Fibroblast of the aortic adventitia (primary cell): ENCODE data around the gene TRMT1. TPM values are rescaled to one million over a fixed set of nuclear protein-coding genes. Genes with fewer than 3 reads are reported as not detected.

Source experiments
- DNase-seq: peaks from one replicate; pipeline ENCODE4 v3.0.0-alpha.2; 2010; ENCODE audit warnings: low read depth
- H3K4me3 ChIP-seq: 2 replicates; pipeline ENCODE4 v1.5.1; 2011; ENCODE audit warnings: low read depth, mild to moderate bottlenecking, control low read depth, low read length, moderate library complexity
- total RNA-seq: library from RNA; depleted of rRNA; stranded (reverse); fragments of >200 nt; gene quantifications from 2 replicates; pipeline ENCODE4 v1.2.3, GENCODE V29; 2012; ENCODE audit warnings: low replicate concordance
- TF ChIP-seq, protein P1 (sequence below): IDR thresholded peaks from 2 replicates; pipeline ENCODE4 v1.5.1; 2011; ENCODE audit warnings: mild to moderate bottlenecking, low read length, control low read depth, inconsistent platforms; ENCODE audit not compliant: insufficient read depth

TRMT1 gene
- total RNA-seq, 1 donor = 23.9 TPM

DNA sequence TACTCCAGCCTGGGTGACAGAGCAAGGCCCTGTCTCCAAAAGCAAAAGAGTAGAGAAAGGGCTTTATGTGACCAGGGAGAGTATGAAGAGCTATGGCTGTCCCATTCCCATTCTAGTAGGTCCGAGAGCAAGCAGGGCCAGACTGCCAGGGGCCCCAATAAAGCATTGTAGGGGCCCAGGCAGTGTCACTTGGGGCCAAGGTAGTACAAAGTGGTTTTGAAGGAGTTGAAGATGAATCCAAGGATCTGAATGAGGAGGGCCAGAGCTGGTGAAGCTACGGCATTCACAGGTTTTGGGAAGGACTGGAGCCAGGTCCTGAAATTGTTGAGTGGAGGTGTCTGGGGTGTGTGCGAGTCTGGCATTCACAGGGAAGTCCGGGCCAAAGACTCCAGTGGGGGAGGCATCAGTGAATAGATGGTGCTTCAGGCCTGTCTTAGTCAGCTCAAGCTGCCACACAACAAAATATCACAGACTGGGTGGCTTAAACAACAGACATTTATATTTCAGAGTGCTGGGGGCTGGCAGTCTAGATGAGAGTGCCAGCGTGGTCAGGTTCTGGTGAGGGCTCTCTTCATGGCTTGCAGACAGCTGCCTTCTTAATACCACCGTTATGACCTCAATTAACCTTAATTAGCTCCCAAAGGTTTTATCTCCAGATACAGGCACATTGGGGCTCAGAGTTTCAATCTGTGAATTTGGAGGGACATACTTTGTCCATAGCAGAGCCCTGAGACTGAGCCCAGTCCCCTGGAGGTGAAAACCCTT, 11.5 kb upstream of the TRMT1 start:
- TF ChIP-seq, protein P1, sequence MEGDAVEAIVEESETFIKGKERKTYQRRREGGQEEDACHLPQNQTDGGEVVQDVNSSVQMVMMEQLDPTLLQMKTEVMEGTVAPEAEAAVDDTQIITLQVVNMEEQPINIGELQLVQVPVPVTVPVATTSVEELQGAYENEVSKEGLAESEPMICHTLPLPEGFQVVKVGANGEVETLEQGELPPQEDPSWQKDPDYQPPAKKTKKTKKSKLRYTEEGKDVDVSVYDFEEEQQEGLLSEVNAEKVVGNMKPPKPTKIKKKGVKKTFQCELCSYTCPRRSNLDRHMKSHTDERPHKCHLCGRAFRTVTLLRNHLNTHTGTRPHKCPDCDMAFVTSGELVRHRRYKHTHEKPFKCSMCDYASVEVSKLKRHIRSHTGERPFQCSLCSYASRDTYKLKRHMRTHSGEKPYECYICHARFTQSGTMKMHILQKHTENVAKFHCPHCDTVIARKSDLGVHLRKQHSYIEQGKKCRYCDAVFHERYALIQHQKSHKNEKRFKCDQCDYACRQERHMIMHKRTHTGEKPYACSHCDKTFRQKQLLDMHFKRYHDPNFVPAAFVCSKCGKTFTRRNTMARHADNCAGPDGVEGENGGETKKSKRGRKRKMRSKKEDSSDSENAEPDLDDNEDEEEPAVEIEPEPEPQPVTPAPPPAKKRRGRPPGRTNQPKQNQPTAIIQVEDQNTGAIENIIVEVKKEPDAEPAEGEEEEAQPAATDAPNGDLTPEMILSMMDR = no peak
- DNase-seq = no peak
- no peak overlapping the region for H3K4me3 ChIP-seq

DNA sequence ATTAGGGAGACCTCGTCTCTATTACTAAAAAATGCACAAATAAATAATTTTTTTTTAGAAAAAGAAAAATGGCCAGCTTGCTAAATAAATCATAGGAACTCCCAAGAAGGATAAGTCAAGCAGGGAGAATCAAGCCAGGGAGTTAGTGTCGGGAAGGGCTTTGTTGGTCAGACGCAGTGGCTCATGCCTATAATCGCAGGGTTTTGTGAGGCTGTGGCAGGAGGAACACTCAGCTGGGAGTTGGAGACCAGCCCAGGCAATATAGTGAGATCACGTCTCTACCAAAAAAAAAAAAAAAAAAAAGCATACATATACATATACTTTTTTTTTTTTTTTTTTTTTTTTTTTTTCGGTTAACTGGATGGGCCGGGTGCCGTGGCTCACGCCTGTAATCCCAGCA, 10.5 kb upstream of the TRMT1 start:
- peak; percentile 51 for DNase-seq
- TF ChIP-seq, protein P1 = no peak
- no peak overlapping the region for H3K4me3 ChIP-seq

- no peak overlapping the region for H3K4me3 ChIP-seq
- no peak for DNase-seq
- TF ChIP-seq, protein P1 = no peak
Measured at GRCh38 chr19:13122980-13123957, 6.7 kb upstream of the TRMT1 start.

DNA sequence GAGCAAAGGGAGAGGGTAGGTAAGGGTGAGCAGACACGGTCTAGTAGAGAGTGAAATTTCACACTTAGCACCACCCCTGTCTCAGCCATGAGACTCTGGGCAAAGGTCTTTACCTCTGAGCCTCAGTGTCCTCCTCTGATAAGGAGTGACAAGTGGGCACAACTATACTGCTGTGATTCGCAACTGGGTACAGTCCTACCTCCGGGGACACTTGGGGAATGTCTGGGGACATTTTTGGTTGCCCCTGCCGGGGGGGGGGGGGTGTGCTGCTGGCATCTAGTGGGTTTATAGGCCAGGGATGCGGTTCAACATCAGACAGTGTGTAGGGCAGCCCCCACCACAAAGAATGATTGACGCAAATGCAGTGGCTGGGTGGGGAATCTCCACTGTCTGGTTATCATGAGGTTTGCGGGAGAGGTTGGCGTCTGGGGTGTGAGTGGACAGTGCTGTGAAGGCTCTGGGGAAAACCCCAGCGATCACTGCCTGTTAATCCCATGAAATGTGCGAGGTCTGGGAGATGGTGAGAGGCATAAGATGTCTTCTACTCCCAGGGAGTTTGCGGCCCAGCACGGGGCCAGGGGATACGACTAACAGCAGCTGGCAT, 5.8 kb upstream of the TRMT1 start:
- DNase-seq = no peak
- TF ChIP-seq, protein P1 = no peak
- H3K4me3 ChIP-seq = no peak overlapping the region

- DNase-seq = no peak
- TF ChIP-seq, protein P1 = no peak
- H3K4me3 ChIP-seq = no peak overlapping the region
Measured at GRCh38 chr19:13121551-13122274, 5.2 kb upstream of the TRMT1 start.

DNA sequence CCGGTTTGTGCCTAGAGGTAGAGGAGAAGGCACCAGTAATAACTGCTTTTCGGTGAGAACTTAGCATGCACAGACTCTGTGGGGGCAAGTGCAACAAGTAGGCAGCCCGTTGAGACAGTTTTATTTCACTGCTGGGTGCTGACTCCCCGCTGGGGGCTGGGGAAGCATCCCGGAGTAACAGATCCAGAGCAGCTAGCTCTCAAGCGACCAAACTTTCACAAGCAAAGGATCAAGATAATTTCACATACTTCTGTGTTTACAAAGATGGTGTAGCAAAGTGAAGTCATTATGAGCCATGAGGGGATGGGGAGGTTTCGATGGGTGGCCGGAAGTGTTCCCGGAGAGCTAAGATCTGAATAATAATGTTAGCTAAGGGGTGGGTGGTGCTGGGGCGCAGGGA, 4.3 kb upstream of the TRMT1 start:
- TF ChIP-seq, protein P1 = no peak
- peak overlapping the region; percentile 50 for H3K4me3 ChIP-seq
- peak; percentile 71 for DNase-seq
